DLD1 (cell line): Measurements from ENCODE around the gene C15orf39.
"Not testable (repeated sequence)": the region's sequence is repeated elsewhere in the genome, so short reads cannot be mapped to it uniquely, and the experiment has no call there.

ENCODE experiments used
- in situ Hi-C: cut with HindIII; loops from 2 replicates; pipeline ENCODE4 v1.10.0; 2017; ENCODE audit warnings: low sequenced_read_pairs

The C15orf39 gene

GRCh38 chr15:75229191-75230015, 27.7 kb downstream of the C15orf39 start:
- in situ Hi-C loops, result no loop called here

GRCh38 chr15:75230016-75230343, 28.3 kb downstream of the C15orf39 start:
- in situ Hi-C loops, result no loop called here

- in situ Hi-C loops, result no loop called here
Measured at GRCh38 chr15:75230551-75231371, 29.1 kb downstream of the C15orf39 start.

GRCh38 chr15:75231836-75232235, 30.2 kb downstream of the C15orf39 start:
- in situ Hi-C loops, result no loop called here

DNA sequence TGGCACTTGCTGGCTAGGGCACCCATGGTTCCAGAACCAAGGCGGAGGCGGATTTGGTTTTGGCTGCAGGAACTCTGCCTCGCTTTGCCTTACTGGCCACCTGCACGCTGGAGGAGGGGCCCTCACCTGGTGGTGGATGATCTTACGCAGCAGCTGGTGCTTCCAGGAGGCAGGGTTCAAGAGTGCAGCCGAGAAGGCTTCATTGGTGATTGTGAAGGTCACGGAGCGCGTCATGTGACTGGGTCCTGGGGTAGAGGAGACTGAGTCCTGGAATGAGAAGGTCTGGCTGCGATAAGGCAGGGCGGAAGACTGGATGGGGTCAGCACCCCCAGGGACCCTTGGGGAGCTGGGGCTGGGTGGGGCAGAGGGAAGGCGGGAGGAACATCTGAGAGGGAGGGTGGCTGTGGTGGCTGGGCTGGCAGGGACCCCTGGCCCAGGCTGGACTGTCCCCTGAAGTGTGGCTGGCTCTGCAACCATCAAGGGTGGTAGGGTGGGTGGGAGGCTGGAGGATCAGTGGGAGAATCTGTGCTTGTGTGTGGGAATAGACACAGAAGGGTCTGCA, 30.7 kb downstream of the C15orf39 start:
- in situ Hi-C loops, result no loop called here

DNA sequence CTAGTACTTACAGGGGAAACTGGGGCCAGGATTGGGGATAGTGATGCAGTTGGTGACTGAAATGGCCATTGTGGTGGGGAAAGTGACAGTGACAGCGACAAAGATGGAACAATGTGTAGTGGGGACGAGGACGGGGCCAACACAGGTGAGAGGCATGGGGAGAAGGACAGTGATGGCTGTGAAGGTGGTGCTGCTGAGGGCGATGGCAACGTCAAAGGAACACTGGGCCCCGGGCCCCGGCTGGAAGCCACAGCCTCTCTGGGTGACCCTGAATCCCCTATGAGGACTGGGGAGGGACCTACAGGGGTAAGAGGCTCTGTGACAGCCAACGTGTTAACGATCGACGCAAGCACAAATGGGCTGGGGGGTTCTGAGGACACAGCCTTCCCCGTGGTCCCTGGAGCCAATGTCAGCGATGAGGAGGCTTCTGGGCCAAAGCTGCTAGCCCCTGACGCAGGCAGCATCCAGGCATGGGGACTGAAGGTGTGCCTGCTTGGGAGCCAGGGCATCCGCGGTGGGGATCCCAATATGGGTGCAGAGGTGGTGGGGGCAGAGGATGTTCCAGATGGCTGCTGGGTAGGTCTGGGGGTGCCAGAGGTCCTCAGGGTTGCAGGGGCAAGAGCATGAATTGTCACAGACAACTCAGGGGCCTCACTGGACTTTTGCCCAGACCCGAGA, 31.3 kb downstream of the C15orf39 start:
- in situ Hi-C loops, result no loop called here

DNA sequence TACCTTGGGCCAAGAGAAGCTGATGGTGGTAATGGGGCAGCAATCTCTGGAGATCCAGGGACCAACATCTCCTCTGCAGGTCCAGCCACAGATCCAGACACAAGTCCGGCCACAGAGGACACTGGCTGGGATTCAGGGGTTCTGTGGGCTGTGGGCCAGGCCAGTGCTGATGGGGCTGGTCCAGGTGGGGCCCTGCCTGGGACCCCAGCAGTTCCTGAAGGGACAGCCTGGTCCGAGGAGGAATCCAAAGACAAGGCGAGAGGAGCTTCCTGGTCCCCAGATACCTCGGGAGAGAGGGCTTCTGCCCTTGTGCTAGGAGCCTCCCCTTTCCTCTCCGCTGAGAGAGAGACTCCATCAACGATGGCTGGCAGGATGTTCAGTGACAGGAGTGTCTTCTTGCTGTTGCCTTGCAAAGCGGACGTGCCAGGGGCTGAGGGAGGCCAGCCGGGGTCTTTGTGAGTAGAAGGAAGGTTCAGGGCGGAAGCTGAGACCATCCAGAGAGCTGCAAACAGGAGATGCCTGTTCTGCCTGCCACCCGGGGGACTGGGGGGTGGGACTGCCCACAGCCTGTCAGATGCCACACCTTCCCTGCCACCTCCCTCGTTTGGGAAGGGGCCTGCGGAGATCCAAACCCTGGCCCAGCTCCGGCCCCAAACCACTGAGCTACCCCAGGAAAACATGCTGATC, 32.0 kb downstream of the C15orf39 start:
- in situ Hi-C loops, result no loop called here

GRCh38 chr15:75234191-75234810, 32.6 kb downstream of the C15orf39 start:
- in situ Hi-C loops, result no loop called here

GRCh38 chr15:75235051-75235673, 33.5 kb downstream of the C15orf39 start:
- in situ Hi-C loops, result no loop called here

DNA sequence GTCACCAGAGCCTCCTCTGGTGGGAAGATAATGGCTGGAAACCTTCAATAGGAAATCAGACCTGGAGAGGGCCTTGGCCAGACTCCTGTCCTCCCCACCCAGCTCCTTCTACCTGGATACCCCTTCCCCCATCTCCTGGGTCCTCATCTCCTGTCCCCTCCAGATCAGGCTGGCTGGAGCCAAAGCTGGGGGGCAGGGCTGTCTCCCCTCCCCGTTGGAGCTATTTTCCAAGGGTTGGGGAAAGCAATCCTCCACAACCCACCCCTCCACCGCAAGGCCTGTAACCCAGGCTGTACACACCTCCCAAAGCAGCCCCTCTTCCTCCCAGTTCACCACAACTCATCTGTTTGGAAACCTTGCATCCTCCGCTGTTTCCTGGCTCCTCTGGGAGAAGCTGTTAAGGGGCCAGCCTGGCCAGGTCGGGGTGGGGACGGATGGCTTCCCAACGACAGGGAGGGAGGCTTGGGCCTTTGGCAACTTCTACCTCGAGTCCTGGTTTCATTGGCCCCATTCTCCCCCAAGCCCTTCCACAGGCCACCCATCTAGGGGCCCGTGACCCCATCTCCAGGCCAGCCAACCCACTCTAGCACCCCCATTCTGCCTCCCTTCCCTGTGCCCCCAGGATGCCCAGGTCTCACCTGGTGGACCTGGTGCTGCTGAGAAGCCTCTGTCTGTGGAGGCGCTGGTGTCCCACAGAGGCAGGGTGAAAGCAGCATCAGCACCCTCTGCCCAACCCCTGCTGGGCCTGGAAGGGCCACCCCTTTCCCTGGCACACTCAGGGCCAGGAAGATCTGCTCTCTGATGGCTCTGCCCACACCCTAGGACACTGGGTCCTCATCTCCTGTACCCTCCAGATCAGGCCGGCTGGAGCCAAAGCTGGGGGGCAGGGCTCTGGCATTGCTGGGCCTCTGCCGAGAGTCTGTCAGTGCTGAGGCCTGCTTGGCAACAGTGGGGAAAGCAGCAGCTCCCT, 34.4 kb downstream of the C15orf39 start:
- in situ Hi-C loops, result no loop called here

GRCh38 chr15:75237316-75237982, 35.8 kb downstream of the C15orf39 start:
- in situ Hi-C loops, result no loop called here

DNA sequence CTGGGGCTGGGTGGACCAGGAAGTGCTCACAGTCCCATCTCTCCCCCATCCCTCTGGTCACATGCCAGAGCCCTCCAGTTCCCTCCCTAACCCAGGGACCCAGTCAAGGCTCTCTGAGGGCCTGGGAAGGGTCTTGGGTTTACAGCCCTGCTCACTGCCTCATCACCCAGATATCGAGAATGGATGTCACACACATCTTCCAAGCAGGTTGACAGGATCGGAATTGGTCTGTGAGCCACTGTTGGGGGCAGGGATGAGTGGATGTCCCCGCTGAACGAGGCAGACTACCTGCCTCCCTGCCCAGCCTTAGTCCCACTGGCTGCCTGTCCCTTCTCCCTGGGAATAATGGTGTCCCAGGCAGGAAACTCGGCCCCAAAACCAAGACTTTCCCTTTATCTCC, 36.5 kb downstream of the C15orf39 start:
- in situ Hi-C loops, result no loop called here

DNA sequence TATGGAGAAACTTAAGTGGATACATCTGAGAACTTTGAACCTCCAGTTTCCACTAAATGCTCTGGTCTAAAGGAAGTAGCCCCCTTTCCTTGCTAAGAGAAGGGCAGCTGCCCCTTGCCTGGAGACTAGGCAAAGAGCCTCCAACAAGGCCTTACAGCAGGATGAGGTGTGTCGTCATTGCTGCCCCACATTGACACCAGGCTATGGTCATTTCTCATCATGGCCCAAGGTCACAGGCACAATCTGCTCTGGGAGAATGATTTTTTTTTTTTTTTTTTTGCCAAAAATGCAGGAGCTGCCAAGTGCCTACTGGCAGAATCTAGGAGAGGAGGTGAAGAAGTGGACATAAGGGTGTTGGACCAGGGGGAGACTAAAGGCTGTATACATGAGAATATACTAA, 44.1 kb downstream of the C15orf39 start:
- in situ Hi-C loops, result not testable (repeated sequence)

DNA sequence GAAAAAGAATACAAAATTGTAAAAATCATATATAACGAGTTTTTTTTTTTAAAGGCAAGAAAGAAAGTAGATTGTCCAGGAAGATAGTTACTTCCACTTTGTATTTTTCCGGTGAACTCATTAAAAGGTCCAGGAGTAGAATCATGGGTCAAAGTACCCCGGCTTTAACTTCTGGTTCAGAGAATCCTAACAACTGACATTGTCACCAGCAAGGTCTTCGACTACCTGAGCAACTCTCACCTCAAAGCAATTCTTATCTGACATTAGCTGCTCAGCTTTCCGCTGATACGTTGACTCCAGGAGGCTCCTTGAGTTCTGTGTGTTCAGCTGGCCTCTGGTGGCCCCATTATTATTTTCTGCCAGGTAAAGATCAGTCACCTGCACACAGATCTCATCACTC, 47.3 kb downstream of the C15orf39 start:
- in situ Hi-C loops, result not testable (repeated sequence)

DNA sequence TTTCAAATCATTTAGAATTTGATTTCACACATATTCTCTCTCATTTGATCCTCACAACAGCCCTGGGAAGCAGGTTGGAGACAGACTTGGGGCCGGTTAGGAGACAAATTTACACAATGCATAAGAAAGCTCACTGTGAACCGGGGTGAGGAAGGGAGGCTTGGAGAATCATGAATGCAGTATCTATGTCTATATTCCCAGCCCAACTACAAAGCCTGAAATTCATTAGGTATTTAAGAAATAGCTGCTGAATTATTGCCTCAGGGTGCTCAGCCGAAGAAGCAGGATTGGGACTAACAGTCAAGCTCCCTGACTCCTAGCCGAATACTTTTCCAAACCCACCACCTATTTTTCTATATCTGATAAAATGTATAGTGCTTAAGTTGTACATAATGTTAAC, 48.0 kb downstream of the C15orf39 start:
- in situ Hi-C loops, result no loop called here

- in situ Hi-C loops, result not testable (repeated sequence)
Measured at GRCh38 chr15:75251343-75251742, 49.7 kb downstream of the C15orf39 start.

DNA sequence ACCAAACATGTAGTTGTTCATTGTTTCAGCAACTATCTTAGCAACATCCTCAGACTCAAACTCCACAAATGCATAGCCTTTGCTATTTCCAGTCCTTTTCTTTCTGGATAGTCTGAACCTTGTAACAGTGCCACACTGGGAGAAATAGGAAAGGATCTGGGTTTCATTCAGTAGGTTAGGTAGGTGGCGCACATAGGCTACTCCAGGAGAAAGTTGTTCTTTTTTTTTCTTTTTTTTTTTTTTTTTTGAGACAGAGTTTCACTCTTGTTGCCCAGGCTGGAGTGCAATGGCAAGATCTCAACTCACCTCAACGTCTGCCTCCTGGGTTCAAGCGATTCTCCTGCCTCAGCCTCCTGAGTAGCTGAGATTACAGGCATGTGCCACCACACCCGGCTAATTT, 50.6 kb downstream of the C15orf39 start:
- in situ Hi-C loops, result not testable (repeated sequence)

GRCh38 chr15:75258034-75258433, 56.4 kb downstream of the C15orf39 start, which contains the start of gene GOLGA6C:
Gene GOLGA6C (plus strand): TSS chr15:75258334. CDS start chr15:75258599, 265 bp downstream.
- in situ Hi-C loops, result not testable (repeated sequence)
